GM19239 (cell line): ENCODE results near the gene EFL1.
"Not testable (repeated sequence)": the region's sequence is repeated elsewhere in the genome, so short reads cannot be mapped to it uniquely, and the experiment has no call there.

ENCODE experiments used
- DNase-seq: peaks from one replicate; pipeline ENCODE4 v3.0.0; 2011; ENCODE audit warnings: low spot score; ENCODE audit not compliant: insufficient read length
- FAIRE-seq: peaks from 2 replicates; lab custom pipeline; 2011; peaks lifted over from hg19 to GRCh38; lab: Jason Lieb, UNC

EFL1 gene

GRCh38 chr15:82284381-82284780 lies 21.8 kb upstream of the EFL1 start:
- peak; percentile 78 for FAIRE-seq
- not testable (repeated sequence) for DNase-seq

GRCh38 chr15:82282386-82282785 lies 19.9 kb upstream of the EFL1 start:
- FAIRE-seq, DNase-seq: not testable (repeated sequence)

- not testable (repeated sequence) for DNase-seq
- FAIRE-seq: peak; percentile 52
Measured at GRCh38 chr15:82281276-82281675, 18.7 kb upstream of the EFL1 start.

GRCh38 chr15:82275410-82275809 lies 12.9 kb upstream of the EFL1 start:
- DNase-seq (no peak), FAIRE-seq (no peak)

GRCh38 chr15:82272154-82272553 lies 9.6 kb upstream of the EFL1 start:
- FAIRE-seq (no peak), DNase-seq (no peak)

GRCh38 chr15:82268454-82268853 lies 5.9 kb upstream of the EFL1 start:
- not testable (repeated sequence) for FAIRE-seq, DNase-seq

- DNase-seq, FAIRE-seq: not testable (repeated sequence)
Measured at GRCh38 chr15:82267137-82267536, 4.6 kb upstream of the EFL1 start.

GRCh38 chr15:82263350-82263749 lies 816 bp upstream of the EFL1 start:
- no peak for FAIRE-seq
- DNase-seq: no peak

GRCh38 chr15:82261566-82262421 lies 740 bp downstream of the EFL1 start:
- DNase-seq: not testable (repeated sequence)
- FAIRE-seq: peak; percentile 95

GRCh38 chr15:82248261-82248660 lies 14.3 kb downstream of the EFL1 start:
- not testable (repeated sequence) for DNase-seq

GRCh38 chr15:82245956-82246355 lies 16.6 kb downstream of the EFL1 start:
- not testable (repeated sequence) for FAIRE-seq

More at GRCh38 chr15:82248261-82248660, 14.3 kb downstream of the EFL1 start:
- not testable (repeated sequence) for FAIRE-seq

GRCh38 chr15:82243644-82244043 lies 18.9 kb downstream of the EFL1 start:
- not testable (repeated sequence) for DNase-seq, FAIRE-seq

More at GRCh38 chr15:82245956-82246355, 16.6 kb downstream of the EFL1 start:
- DNase-seq: not testable (repeated sequence)

- peak; percentile 40 for FAIRE-seq
- DNase-seq: not testable (repeated sequence)
Measured at GRCh38 chr15:82241836-82242499, 20.6 kb downstream of the EFL1 start.

GRCh38 chr15:82239685-82240391 lies 22.7 kb downstream of the EFL1 start:
- DNase-seq (no peak), FAIRE-seq (no peak)

- FAIRE-seq, DNase-seq: not testable (repeated sequence)
Measured at GRCh38 chr15:82237944-82238534, 24.5 kb downstream of the EFL1 start.

GRCh38 chr15:82231842-82232241 lies 30.7 kb downstream of the EFL1 start:
- FAIRE-seq (no peak), DNase-seq (no peak)

- no peak for DNase-seq
- no peak for FAIRE-seq
Measured at GRCh38 chr15:82231233-82231632, 31.3 kb downstream of the EFL1 start.

GRCh38 chr15:82228750-82229149 lies 33.8 kb downstream of the EFL1 start:
- no peak for DNase-seq
- peak; percentile 31 for FAIRE-seq

- not testable (repeated sequence) for FAIRE-seq, DNase-seq
Measured at GRCh38 chr15:82221535-82221934, 41.0 kb downstream of the EFL1 start.

GRCh38 chr15:82216092-82216491 lies 46.4 kb downstream of the EFL1 start:
- not testable (repeated sequence) for DNase-seq, FAIRE-seq
